A673 (cell line): ENCODE measurements around the gene SLC25A19. TPM values are rescaled to one million over a fixed set of nuclear protein-coding genes. Genes with fewer than 3 reads are reported as not detected.

Source experiments
- BruUV-seq: library from RNA; stranded (reverse); fragments of 400-500 nt; replicated peaks from 2 replicates; lab custom pipeline; 2021; lab: Mats Ljungman, UMichigan
- CTCF ChIA-PET: fragments of 300-600 bp; sonication (Branson Sonifier 250); formaldehyde crosslinking; loops from one replicate; lab custom pipeline; 2022; ENCODE audit warnings: antibody characterized with exemption; lab: Charles Lee
- POLR2A ChIA-PET: fragments of 300-600 bp; sonication (Branson Sonifier 250); formaldehyde crosslinking; loops from one replicate; lab custom pipeline; 2022; ENCODE audit warnings: antibody characterized with exemption; ENCODE audit not compliant: low non-redundant PET; lab: Charles Lee
- DNase-seq: peaks from one replicate; pipeline ENCODE4 v3.0.0-alpha.2; 2015; ENCODE audit warnings: low spot score
- H3K27ac ChIP-seq: fragments of 200-600 bp; sonication (generic); 2 replicates; pipeline ENCODE4 v1.5.1; 2016; ENCODE audit warnings: mixed run types, low read depth, mild to moderate bottlenecking, mixed read lengths, antibody characterized with exemption, low read length; ENCODE audit not compliant: poor library complexity, severe bottlenecking
- H3K27me3 ChIP-seq: fragments of 200-600 bp; sonication (generic); replicated peaks from 2 replicates; pipeline ENCODE4 v1.6.1; 2017; ENCODE audit warnings: mixed run types, low read depth, mild to moderate bottlenecking, mixed read lengths, antibody characterized with exemption, low read length; ENCODE audit not compliant: insufficient read depth, poor library complexity
- H3K36me3 ChIP-seq: fragments of 200-600 bp; sonication (generic); 2 replicates; pipeline ENCODE4 v1.6.1; 2016; ENCODE audit warnings: mixed run types, mild to moderate bottlenecking, mixed read lengths, antibody characterized with exemption, low read length; ENCODE audit not compliant: insufficient read depth, poor library complexity, severe bottlenecking
- H3K4me1 ChIP-seq: fragments of 200-600 bp; sonication (generic); 2 replicates; pipeline ENCODE4 v1.6.1; 2017; ENCODE audit warnings: mixed run types, mild to moderate bottlenecking, mixed read lengths, antibody characterized with exemption, low read length; ENCODE audit not compliant: insufficient read depth, poor library complexity, severe bottlenecking
- H3K4me3 ChIP-seq: fragments of 200-600 bp; sonication (generic); 2 replicates; pipeline ENCODE4 v1.5.1; 2016; ENCODE audit warnings: low read depth, mixed run types, mild to moderate bottlenecking, mixed read lengths, low read length; ENCODE audit not compliant: poor library complexity, severe bottlenecking
- H3K9me3 ChIP-seq: fragments of 200-600 bp; sonication (generic); 2 replicates; pipeline ENCODE4 v1.6.1; 2016; ENCODE audit warnings: mixed run types, low read depth, mild to moderate bottlenecking, mixed read lengths, antibody characterized with exemption, low read length; ENCODE audit not compliant: poor library complexity, severe bottlenecking
- CTCF ChIP-seq: fragments of 300-800, 200-600 bp; sonication (generic); conservative IDR thresholded peaks from 2 replicates; pipeline ENCODE4 v1.5.1; 2017; ENCODE audit warnings: low read depth, mild to moderate bottlenecking, antibody characterized with exemption, low read length, moderate library complexity, mixed read lengths
- EZH2 ChIP-seq: fragments of 200-600 bp; sonication (generic); IDR thresholded peaks from 2 replicates; pipeline ENCODE4 v1.6.1; 2017; ENCODE audit warnings: borderline replicate concordance, low read depth, mild to moderate bottlenecking, mixed read lengths, antibody characterized with exemption, low read length; ENCODE audit not compliant: poor library complexity, severe bottlenecking
- intact Hi-C: fragments of 100-400 bp; cut with micrococcal nuclease; formaldehyde crosslinking; loops from one replicate; pipeline ENCODE4 v1.10.0; 2022; ENCODE audit not compliant: unreplicated experiment
- total RNA-seq: library from RNA; stranded (reverse); gene quantifications from 2 replicates; pipeline ENCODE4 v1.2.3, GENCODE V29; 2021

The SLC25A19 gene
- total RNA-seq, 1 experiment from 2014 or later: 45.0 TPM

- BruUV-seq: no TSS peak
- CTCF ChIA-PET: interaction anchor here (0.6 to 2.3 kb wide), 16 partner anchors 10 to 310 kb away, joined by 3 to 16 read pairs (median 5); partner anchors contain the start of genes GGA3, GRB2, MRPS7 and NUP85
- intact Hi-C loops: no loop called here
- Histone ChIP-seq H3K4me3 (peak overlapping the region; percentile 100), H3K36me3 (peaks cover 12% of the 10 kb centered on the region), H3K9me3 (no peaks in the 10 kb centered on the region), H3K27ac (peak overlapping the region; percentile 83), H3K27me3 (no peaks in the 10 kb centered on the region), H3K4me1 (peaks cover 9% of the 10 kb centered on the region)
- TF ChIP-seq EZH2: no peak
- TF ChIP-seq CTCF: peak; percentile 37; the same call in 1 of the 2 replicates
- POLR2A ChIA-PET: interaction anchor here (0.5 to 1.0 kb wide), 4 partner anchors 9 to 23 kb away, joined by 3 to 12 read pairs (median 4); partner anchors contain the start of gene SLC25A19
- peak; percentile 89 for DNase-seq
Observed at GRCh38 chr17:75271233-75271954, 17.8 kb downstream of the SLC25A19 start.

- no peak for TF ChIP-seq CTCF
- no peak for TF ChIP-seq EZH2
- DNase-seq: no peak
- H3K27ac ChIP-seq: peak within 1 kb of the TSS; percentile 88
- H3K27me3 ChIP-seq: no peaks in the 10 kb centered on the region
- ChIA-PET CTCF (interaction anchor here (0.6 to 2.3 kb wide), 16 partner anchors 9 to 309 kb away, joined by 3 to 16 read pairs (median 5); partner anchors contain the start of genes GGA3, GRB2, MRPS7 and NUP85), POLR2A (interaction anchor here (0.5 to 1.0 kb wide), 4 partner anchors 8 to 22 kb away, joined by 3 to 12 read pairs (median 4); partner anchors contain the start of gene SLC25A19)
- peaks cover 9% of the 10 kb centered on the region for H3K4me1 ChIP-seq
- no TSS peak for BruUV-seq
- H3K9me3 ChIP-seq: no peaks in the 10 kb centered on the region
- intact Hi-C loops: no loop called here
- peaks cover 17% of the 10 kb centered on the region for H3K36me3 ChIP-seq
- peak within 1 kb of the TSS; percentile 100 for H3K4me3 ChIP-seq
Observed at GRCh38 chr17:75270966-75271232, 18.3 kb downstream of the SLC25A19 start, which contains the start of gene MIF4GD. Gene MIF4GD, minus strand, starts transcription at chr17:75271231. Its CDS starts 1,036 bp downstream, at chr17:75270195.

- no TSS peak for BruUV-seq
- Histone ChIP-seq H3K4me1 (peaks cover 9% of the 10 kb centered on the region), H3K27me3 (no peaks in the 10 kb centered on the region), H3K36me3 (peaks cover 22% of the 10 kb centered on the region), H3K9me3 (no peaks in the 10 kb centered on the region), H3K4me3 (peak overlapping the region; percentile 100), H3K27ac (peak overlapping the region; percentile 88)
- intact Hi-C loops: no loop called here
- ChIA-PET CTCF (interaction anchor here (0.5 to 2.3 kb wide), 18 partner anchors 9 to 309 kb away, joined by 3 to 16 read pairs (median 5); partner anchors contain the start of genes GGA3, GRB2, MRPS7 and NUP85), POLR2A (interaction anchor here (0.6 to 1.0 kb wide), 3 partner anchors 8 to 20 kb away, joined by 4 to 12 read pairs (median 5); partner anchors contain the start of gene SLC25A19)
- DNase-seq: peak; percentile 83
- no peak for TF ChIP-seq EZH2
- 0 out of 2 replicates have a peak, but pooled peaks have one; percentile 21 for TF ChIP-seq CTCF
Observed at GRCh38 chr17:75270218-75270965, 18.8 kb downstream of the SLC25A19 start.
